PC-3 (cell line): ENCODE measurements around the gene TIMM8B. TPM values are rescaled to one million over a fixed set of nuclear protein-coding genes. Genes with fewer than 3 reads are reported as not detected.

Experiments used
- ATAC-seq: fragments of 200-7000 bp; cut with Tn5 transposase; 2 replicates; pipeline ENCODE4 v1.9.1; 2020; ENCODE audit warnings: mild to moderate bottlenecking, moderate library complexity
- BruUV-seq: library from RNA; stranded (reverse); fragments of 400-500 nt; replicated peaks from 2 replicates; lab custom pipeline; 2021; lab: Mats Ljungman, UMichigan
- CTCF ChIA-PET: fragments of 300-600 bp; sonication (Branson Sonifier 250); formaldehyde crosslinking; loops from one replicate; lab custom pipeline; 2022; ENCODE audit warnings: antibody characterized with exemption; lab: Charles Lee
- POLR2A ChIA-PET: fragments of 300-600 bp; sonication (Branson Sonifier 250); formaldehyde crosslinking; loops from one replicate; lab custom pipeline; 2022; ENCODE audit warnings: antibody characterized with exemption; ENCODE audit not compliant: unreplicated experiment; lab: Charles Lee
- DNase-seq: peaks from one replicate; pipeline ENCODE4 v3.0.0-alpha.2; 2015
- H2AFZ ChIP-seq: fragments of 300-600 bp; sonication (generic); 2 replicates; pipeline ENCODE4 v1.6.0; 2016; ENCODE audit warnings: antibody characterized with exemption, low read length
- H3F3A ChIP-seq: fragments of 300-600 bp; sonication (generic); one replicate; pipeline ENCODE4 v1.6.0; 2017; ENCODE audit warnings: antibody characterized with exemption, low read length, control low read depth, mild to moderate bottlenecking; ENCODE audit not compliant: unreplicated experiment
- H3K27ac ChIP-seq: fragments of 300-600 bp; sonication (generic); 2 replicates; pipeline ENCODE4 v1.5.1; 2016; ENCODE audit warnings: mild to moderate bottlenecking, low read length
- H3K27me3 ChIP-seq: fragments of 300-600 bp; sonication (generic); 2 replicates; pipeline ENCODE4 v1.6.1; 2016; ENCODE audit warnings: low read length, mixed read lengths
- H3K36me3 ChIP-seq: fragments of 300-600 bp; sonication (generic); 2 replicates; pipeline ENCODE4 v1.6.1; 2016; ENCODE audit warnings: low read depth, mixed run types, low read length, mixed read lengths
- H3K4me1 ChIP-seq: fragments of 300-600 bp; sonication (generic); 2 replicates; pipeline ENCODE4 v1.5.1; 2016; ENCODE audit warnings: low read length; ENCODE audit not compliant: insufficient read depth
- H3K4me2 ChIP-seq: fragments of 300-600 bp; sonication (generic); 2 replicates; pipeline ENCODE4 v1.6.0; 2016; ENCODE audit warnings: low read length
- H3K4me3 ChIP-seq: fragments of 300-600 bp; sonication (generic); 2 replicates; pipeline ENCODE4 v1.5.1; 2016; ENCODE audit warnings: mild to moderate bottlenecking, low read length, mixed read lengths
- H3K79me2 ChIP-seq: fragments of 300-600 bp; sonication (generic); 2 replicates; pipeline ENCODE4 v1.6.1; 2017; ENCODE audit warnings: low read length, mixed read lengths
- H3K9ac ChIP-seq: fragments of 300-600 bp; sonication (generic); 2 replicates; pipeline ENCODE4 v1.6.0; 2016; ENCODE audit warnings: mild to moderate bottlenecking, low read length
- H3K9me2 ChIP-seq: fragments of 300-600 bp; sonication (generic); replicated peaks from 2 replicates; pipeline ENCODE4 v1.6.1; 2016; ENCODE audit warnings: mixed run types, low read length, mixed read lengths
- H3K9me3 ChIP-seq: fragments of 300-600 bp; sonication (generic); 2 replicates; pipeline ENCODE4 v1.6.1; 2016; ENCODE audit warnings: low read length, mixed read lengths
- H4K20me1 ChIP-seq: fragments of 300-600 bp; sonication (generic); 2 replicates; pipeline ENCODE4 v1.6.1; 2016; ENCODE audit warnings: low read length, mixed read lengths
- EZH2 ChIP-seq: fragments of 300-600 bp; sonication (generic); IDR thresholded peaks from one replicate; pipeline ENCODE4 v1.6.1; 2017; ENCODE audit warnings: antibody characterized with exemption, mild to moderate bottlenecking, low read length; ENCODE audit not compliant: unreplicated experiment
- EZH2phosphoT487 ChIP-seq: fragments of 300-600 bp; sonication (generic); IDR thresholded peaks from 2 replicates; pipeline ENCODE4 v1.6.1; 2018; ENCODE audit warnings: mild to moderate bottlenecking, antibody characterized with exemption, low read length, borderline replicate concordance
- intact Hi-C: fragments of 100-400 bp; cut with micrococcal nuclease; formaldehyde crosslinking; loops from 2 replicates; pipeline ENCODE4 v1.9.0; 2023
- total RNA-seq: library from RNA; depleted of rRNA; stranded (reverse); fragments of >200 nt; gene quantifications from 2 replicates; pipeline ENCODE4 v1.2.3, GENCODE V29; 2014; rRNA removed
- TF ChIP-seq, protein P1 (sequence below): fragments of 300-600 bp; sonication (generic); conservative IDR thresholded peaks from 2 replicates; pipeline ENCODE4 v1.5.1; 2017; ENCODE audit warnings: antibody characterized with exemption, low read depth, mild to moderate bottlenecking, low read length

The TIMM8B gene
- total RNA-seq, 1 experiment from 2014 or later, result 238 TPM

DNA sequence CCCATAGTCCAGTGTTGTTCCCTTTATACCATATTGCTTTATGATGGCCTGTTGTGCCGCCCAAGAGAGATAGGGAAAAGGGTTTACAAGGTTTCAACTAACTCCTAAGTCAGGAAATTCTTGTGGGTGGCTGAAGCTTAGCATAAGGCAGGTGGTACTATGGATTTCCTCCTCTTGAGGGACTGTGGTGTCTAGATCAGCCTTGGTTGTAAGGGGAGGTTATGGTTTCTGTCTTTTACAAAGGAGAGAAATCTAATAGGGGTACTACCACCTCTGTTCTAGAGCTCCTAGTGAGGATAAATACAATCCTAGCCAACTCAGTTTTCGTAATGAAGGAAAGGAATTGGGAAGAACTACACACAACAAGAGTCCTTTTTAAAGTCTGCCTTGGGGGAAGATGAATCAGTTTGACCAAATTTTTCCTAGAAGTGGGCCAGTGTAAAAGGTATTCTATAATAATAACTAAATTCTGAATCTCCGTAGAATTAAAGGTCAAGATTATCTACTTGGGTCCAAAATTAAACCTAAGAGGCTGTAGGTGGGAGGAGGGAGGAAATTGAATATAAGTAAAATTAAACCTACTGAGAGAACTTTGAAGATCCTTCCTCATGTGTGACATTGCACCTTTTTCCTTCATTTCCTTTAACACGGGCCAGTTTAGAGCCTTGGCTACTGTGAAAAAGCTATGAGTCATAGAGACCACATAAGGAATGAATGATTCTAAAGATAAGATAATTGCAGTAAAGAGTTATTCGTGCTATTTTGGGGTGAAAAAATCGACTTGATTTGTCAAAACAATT lies 44.2 kb downstream of the TIMM8B start:
- H2AFZ ChIP-seq, result no peak overlapping the region
- H3K79me2 ChIP-seq, result no peaks in the 10 kb centered on the region; the same call in 1 of the 2 replicates
- ATAC-seq (peak; percentile 54), DNase-seq (peak; percentile 41)
- TF ChIP-seq EZH2, result no peak
- TF ChIP-seq, protein P1, sequence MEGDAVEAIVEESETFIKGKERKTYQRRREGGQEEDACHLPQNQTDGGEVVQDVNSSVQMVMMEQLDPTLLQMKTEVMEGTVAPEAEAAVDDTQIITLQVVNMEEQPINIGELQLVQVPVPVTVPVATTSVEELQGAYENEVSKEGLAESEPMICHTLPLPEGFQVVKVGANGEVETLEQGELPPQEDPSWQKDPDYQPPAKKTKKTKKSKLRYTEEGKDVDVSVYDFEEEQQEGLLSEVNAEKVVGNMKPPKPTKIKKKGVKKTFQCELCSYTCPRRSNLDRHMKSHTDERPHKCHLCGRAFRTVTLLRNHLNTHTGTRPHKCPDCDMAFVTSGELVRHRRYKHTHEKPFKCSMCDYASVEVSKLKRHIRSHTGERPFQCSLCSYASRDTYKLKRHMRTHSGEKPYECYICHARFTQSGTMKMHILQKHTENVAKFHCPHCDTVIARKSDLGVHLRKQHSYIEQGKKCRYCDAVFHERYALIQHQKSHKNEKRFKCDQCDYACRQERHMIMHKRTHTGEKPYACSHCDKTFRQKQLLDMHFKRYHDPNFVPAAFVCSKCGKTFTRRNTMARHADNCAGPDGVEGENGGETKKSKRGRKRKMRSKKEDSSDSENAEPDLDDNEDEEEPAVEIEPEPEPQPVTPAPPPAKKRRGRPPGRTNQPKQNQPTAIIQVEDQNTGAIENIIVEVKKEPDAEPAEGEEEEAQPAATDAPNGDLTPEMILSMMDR, result no peak
- no peak for TF ChIP-seq EZH2phosphoT487
- no peak overlapping the region; the same call in 1 of the 2 replicates for H3K27ac ChIP-seq
- peaks cover 7% of the 10 kb centered on the region for H3F3A ChIP-seq
- peaks cover 12% of the 10 kb centered on the region for H3K4me1 ChIP-seq
- ChIA-PET CTCF (no interaction called here), POLR2A (no interaction called here)
- no TSS peak for BruUV-seq
- H3K4me3 ChIP-seq, result no peak overlapping the region
- H3K9me2 ChIP-seq, result no peaks in the 10 kb centered on the region
- H3K9ac ChIP-seq, result no peak overlapping the region
- intact Hi-C loops, result no loop called here
- peaks cover 65% of the 10 kb centered on the region for H3K36me3 ChIP-seq
- H4K20me1 ChIP-seq, result no peaks in the 10 kb centered on the region
- H3K9me3 ChIP-seq, result no peaks in the 10 kb centered on the region
- 0 out of 2 replicates have a peak overlapping the region, but pooled peaks have one; percentile 5 for H3K4me2 ChIP-seq
- no peaks in the 10 kb centered on the region for H3K27me3 ChIP-seq

DNA sequence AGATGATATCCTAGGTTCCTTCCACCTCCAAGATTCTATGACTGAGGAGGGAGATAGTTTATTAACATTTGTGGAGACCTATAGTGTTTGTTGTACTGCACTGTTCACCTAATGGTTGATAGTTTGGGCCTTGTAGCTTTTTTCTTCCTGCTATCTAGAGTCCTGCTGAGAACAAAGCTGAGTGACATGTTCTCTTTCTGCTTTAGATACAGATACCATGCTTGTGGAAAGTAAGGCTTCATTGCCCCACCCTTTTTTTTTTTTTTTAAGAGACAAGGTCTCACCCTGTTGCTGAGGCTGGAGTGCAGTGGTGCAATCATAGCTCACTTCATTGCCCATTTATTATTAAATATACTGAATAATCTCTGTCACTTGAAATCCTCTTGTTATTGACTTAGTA lies 49.0 kb downstream of the TIMM8B start:
- POLR2A ChIA-PET, result no interaction called here

More for the DNA sequence above, 49.0 kb downstream of the TIMM8B start:
- Histone ChIP-seq H4K20me1 (no peaks in the 10 kb centered on the region), H3K4me1 (peaks cover 7% of the 10 kb centered on the region), H3K27me3 (no peaks in the 10 kb centered on the region), H3K4me3 (no peak overlapping the region), H3F3A (peaks cover 6% of the 10 kb centered on the region), H3K27ac (no peak overlapping the region), H3K4me2 (no peak overlapping the region), H3K9me3 (no peaks in the 10 kb centered on the region), H3K36me3 (peaks cover 56% of the 10 kb centered on the region), H3K9ac (no peak overlapping the region), H3K9me2 (no peaks in the 10 kb centered on the region), H2AFZ (no peak overlapping the region), H3K79me2 (no peaks in the 10 kb centered on the region)
- TF ChIP-seq EZH2 (no peak), EZH2phosphoT487 (no peak)
- TF ChIP-seq, protein P1, result no peak
- no TSS peak for BruUV-seq
- ATAC-seq (no peak), DNase-seq (no peak)
- CTCF ChIA-PET, result no interaction called here
- intact Hi-C loops, result no loop called here

Other genes starting within 250 kb of the TIMM8B start
- 29.4 and 34.3 TPM in 2 replicates for gene ALG9, start 215.2 kb downstream of the TIMM8B start, total RNA-seq
- 2.5 and 3.0 TPM in 2 replicates for gene FDXACB1, start 207.6 kb downstream of the TIMM8B start, total RNA-seq
- gene CFAP68, start 207.2 kb downstream of the TIMM8B start, total RNA-seq, result 26.0 and 27.4 TPM in 2 replicates
- gene CRYAB, start 175.0 kb downstream of the TIMM8B start, total RNA-seq, result not detected in 2 replicates
- not detected in 2 replicates for gene HSPB2, start 174.0 kb downstream of the TIMM8B start, total RNA-seq
- 8.7 and 10.5 TPM in 2 replicates for gene C11orf52, start 167.8 kb downstream of the TIMM8B start, total RNA-seq
- gene DIXDC1, start 149.4 kb downstream of the TIMM8B start, total RNA-seq, result 6.8 and 10.8 TPM in 2 replicates
- gene DLAT, start 61.3 kb downstream of the TIMM8B start, total RNA-seq, result 78.9 and 102 TPM in 2 replicates
- gene PIH1D2, start 12.7 kb downstream of the TIMM8B start, total RNA-seq, result 0.75 and 1.7 TPM in 2 replicates
- 19.4 and 34.3 TPM in 2 replicates for gene NKAPD1, start 12.5 kb downstream of the TIMM8B start, total RNA-seq
- 139 and 184 TPM in 2 replicates for gene SDHD, start 117 bp upstream of the TIMM8B start, total RNA-seq
- 53.6 and 61.6 TPM in 2 replicates for gene IL18, start 77.3 kb upstream of the TIMM8B start, total RNA-seq
- 0.69 TPM in 1 of 2 replicates, not detected in the other for gene TEX12, start 80.6 kb upstream of the TIMM8B start, total RNA-seq
- gene BCO2, start 88.8 kb upstream of the TIMM8B start, total RNA-seq, result 1.6 and 2.9 TPM in 2 replicates
- gene PTS, start 139.7 kb upstream of the TIMM8B start, total RNA-seq, result 53.0 and 77.4 TPM in 2 replicates
- 0.26 TPM in 1 of 2 replicates, not detected in the other for gene PLET1, start 174.1 kb upstream of the TIMM8B start, total RNA-seq